ENCODE measurements around the gene SMARCC2.
"Not testable (repeated sequence)": the region's sequence is repeated elsewhere in the genome, so short reads cannot be mapped to it uniquely, and the experiment has no call there.

SMARCC2 gene

GRCh38 chr12:56162468-56163290 lies 26.6 kb downstream of the SMARCC2 start:
- DNase-seq, result no peak

GRCh38 chr12:56161690-56162351 lies 27.5 kb downstream of the SMARCC2 start:
- no peak for DNase-seq

GRCh38 chr12:56160894-56161689 lies 28.2 kb downstream of the SMARCC2 start:
- DNase-seq, result no peak

- DNase-seq, result peak in 1 of 2 donors; percentile 35
These were observed 29.0 kb downstream of the SMARCC2 start for GRCh38 chr12:56160193-56160763.

GRCh38 chr12:56159482-56160192 lies 29.6 kb downstream of the SMARCC2 start:
- DNase-seq, result no peak

GRCh38 chr12:56158926-56159461 lies 30.3 kb downstream of the SMARCC2 start:
- peak; percentile 44 to 57 for DNase-seq

GRCh38 chr12:56158029-56158925 lies 31.0 kb downstream of the SMARCC2 start, which contains the start of gene MYL6:
TSS of gene MYL6 (plus strand) at chr12:56158359. CDS start at chr12:56158402, 43 bp downstream.
- DNase-seq, result peak; percentile 95 to 98

GRCh38 chr12:56157201-56158028 lies 31.9 kb downstream of the SMARCC2 start:
- peak; percentile 59 to 68 for DNase-seq

- DNase-seq, result not testable (repeated sequence)
These were observed 32.7 kb downstream of the SMARCC2 start for GRCh38 chr12:56156464-56157200.

- no peak for DNase-seq
These were observed 33.9 kb downstream of the SMARCC2 start for GRCh38 chr12:56155256-56155845.

- DNase-seq, result no peak
These were observed 34.5 kb downstream of the SMARCC2 start for GRCh38 chr12:56154818-56155217.

- DNase-seq, result no peak
These were observed 35.0 kb downstream of the SMARCC2 start for GRCh38 chr12:56154246-56154771.

GRCh38 chr12:56153678-56154065 lies 35.6 kb downstream of the SMARCC2 start:
- DNase-seq, result no peak

- DNase-seq, result no peak
These were observed 36.3 kb downstream of the SMARCC2 start for GRCh38 chr12:56152756-56153677.

GRCh38 chr12:56152132-56152755 lies 37.0 kb downstream of the SMARCC2 start, which contains the start of gene MYL6B:
TSS of gene MYL6B (plus strand) at chr12:56152587. CDS start at chr12:56153919, 1,332 bp downstream.
- DNase-seq, result peak; percentile 87 to 95

GRCh38 chr12:56151672-56152131 lies 37.6 kb downstream of the SMARCC2 start:
- DNase-seq, result no peak

GRCh38 chr12:56150563-56150962 lies 38.7 kb downstream of the SMARCC2 start:
- DNase-seq, result peak; percentile 55 to 77

Measured in inflammatory macrophage treated with lipopolysaccharide for 1 hour (primary cell).